ENCODE data around the gene VPS8.

Gene VPS8

GRCh38 chr3:185075547-185075946 lies 263.6 kb downstream of the VPS8 start:
- DNase-seq (ENCODE audit: low spot score) = no peak
- TF ChIP-seq CTCF (IDR thresholded peaks at IDR 0.05; ENCODE audit: extremely low read depth, missing control alignments) = no peak

GRCh38 chr3:185076219-185076618 lies 264.3 kb downstream of the VPS8 start:
- DNase-seq (ENCODE audit: low spot score) = no peak
- TF ChIP-seq CTCF (IDR thresholded peaks at IDR 0.05; ENCODE audit: extremely low read depth, missing control alignments) = no peak

- no peak for DNase-seq (ENCODE audit: low spot score)
Observed at GRCh38 chr3:185079625-185080024, 267.7 kb downstream of the VPS8 start.

GRCh38 chr3:185081521-185081920 lies 269.6 kb downstream of the VPS8 start:
- no peak for DNase-seq (ENCODE audit: low spot score)
- TF ChIP-seq CTCF (IDR thresholded peaks at IDR 0.05; ENCODE audit: extremely low read depth, missing control alignments) = no peak

More at GRCh38 chr3:185079625-185080024, 267.7 kb downstream of the VPS8 start:
- no peak for TF ChIP-seq CTCF (IDR thresholded peaks at IDR 0.05; ENCODE audit: extremely low read depth, missing control alignments)

GRCh38 chr3:185082149-185082548 lies 270.2 kb downstream of the VPS8 start:
- DNase-seq (ENCODE audit: low spot score) = no peak
- no peak for TF ChIP-seq CTCF (IDR thresholded peaks at IDR 0.05; ENCODE audit: extremely low read depth, missing control alignments)

GRCh38 chr3:185082829-185083228 lies 270.9 kb downstream of the VPS8 start:
- DNase-seq (ENCODE audit: low spot score) = no peak
- no peak for TF ChIP-seq CTCF (IDR thresholded peaks at IDR 0.05; ENCODE audit: extremely low read depth, missing control alignments)

GRCh38 chr3:185084402-185084801 lies 272.4 kb downstream of the VPS8 start:
- TF ChIP-seq CTCF (IDR thresholded peaks at IDR 0.05; ENCODE audit: extremely low read depth, missing control alignments) = no peak
- DNase-seq (ENCODE audit: low spot score) = no peak
